Measurements from ENCODE around the gene SLX1A.
"Not testable (repeated sequence)": the region's sequence is repeated elsewhere in the genome, so short reads cannot be mapped to it uniquely, and the experiment has no call there.

- TF ChIP-seq, protein P1, sequence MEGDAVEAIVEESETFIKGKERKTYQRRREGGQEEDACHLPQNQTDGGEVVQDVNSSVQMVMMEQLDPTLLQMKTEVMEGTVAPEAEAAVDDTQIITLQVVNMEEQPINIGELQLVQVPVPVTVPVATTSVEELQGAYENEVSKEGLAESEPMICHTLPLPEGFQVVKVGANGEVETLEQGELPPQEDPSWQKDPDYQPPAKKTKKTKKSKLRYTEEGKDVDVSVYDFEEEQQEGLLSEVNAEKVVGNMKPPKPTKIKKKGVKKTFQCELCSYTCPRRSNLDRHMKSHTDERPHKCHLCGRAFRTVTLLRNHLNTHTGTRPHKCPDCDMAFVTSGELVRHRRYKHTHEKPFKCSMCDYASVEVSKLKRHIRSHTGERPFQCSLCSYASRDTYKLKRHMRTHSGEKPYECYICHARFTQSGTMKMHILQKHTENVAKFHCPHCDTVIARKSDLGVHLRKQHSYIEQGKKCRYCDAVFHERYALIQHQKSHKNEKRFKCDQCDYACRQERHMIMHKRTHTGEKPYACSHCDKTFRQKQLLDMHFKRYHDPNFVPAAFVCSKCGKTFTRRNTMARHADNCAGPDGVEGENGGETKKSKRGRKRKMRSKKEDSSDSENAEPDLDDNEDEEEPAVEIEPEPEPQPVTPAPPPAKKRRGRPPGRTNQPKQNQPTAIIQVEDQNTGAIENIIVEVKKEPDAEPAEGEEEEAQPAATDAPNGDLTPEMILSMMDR (IDR thresholded peaks at IDR 0.05) = not testable (repeated sequence)
- TF ChIP-seq ZNF232 (CRISPR knock-in tag; IDR thresholded peaks at IDR 0.05); SMAD4 (CRISPR knock-in tag; IDR thresholded peaks at IDR 0.05); NFYB (CRISPR knock-in tag; conservative IDR thresholded peaks at IDR 0.05; ENCODE audit: low read depth); NR2C2 (CRISPR knock-in tag; IDR thresholded peaks at IDR 0.05): not testable (repeated sequence)
- TF ChIP-seq, protein P2, sequence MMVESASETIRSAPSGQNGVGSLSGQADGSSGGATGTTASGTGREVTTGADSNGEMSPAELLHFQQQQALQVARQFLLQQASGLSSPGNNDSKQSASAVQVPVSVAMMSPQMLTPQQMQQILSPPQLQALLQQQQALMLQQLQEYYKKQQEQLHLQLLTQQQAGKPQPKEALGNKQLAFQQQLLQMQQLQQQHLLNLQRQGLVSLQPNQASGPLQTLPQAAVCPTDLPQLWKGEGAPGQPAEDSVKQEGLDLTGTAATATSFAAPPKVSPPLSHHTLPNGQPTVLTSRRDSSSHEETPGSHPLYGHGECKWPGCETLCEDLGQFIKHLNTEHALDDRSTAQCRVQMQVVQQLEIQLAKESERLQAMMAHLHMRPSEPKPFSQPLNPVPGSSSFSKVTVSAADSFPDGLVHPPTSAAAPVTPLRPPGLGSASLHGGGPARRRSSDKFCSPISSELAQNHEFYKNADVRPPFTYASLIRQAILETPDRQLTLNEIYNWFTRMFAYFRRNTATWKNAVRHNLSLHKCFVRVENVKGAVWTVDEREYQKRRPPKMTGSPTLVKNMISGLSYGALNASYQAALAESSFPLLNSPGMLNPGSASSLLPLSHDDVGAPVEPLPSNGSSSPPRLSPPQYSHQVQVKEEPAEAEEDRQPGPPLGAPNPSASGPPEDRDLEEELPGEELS (CRISPR knock-in tag; IDR thresholded peaks at IDR 0.05) = not testable (repeated sequence)
These were observed 16.8 kb upstream of the SLX1A start for GRCh38 chr16:30176876-30177275.
